GM12878 (cell line): ENCODE results near the gene MCRIP2. TPM values are rescaled to one million over a fixed set of nuclear protein-coding genes. Genes with fewer than 3 reads are reported as not detected.

ENCODE experiments used
- ATAC-seq: fragments of 200-7000 bp; cut with Tn5 transposase; 3 replicates; pipeline ENCODE4 v1.9.1; 2020; ENCODE audit warnings: mild to moderate bottlenecking, moderate library complexity
- BruUV-seq: library from RNA; stranded (reverse); fragments of 400-500 nt; replicated peaks from 2 replicates; lab custom pipeline; 2021; lab: Mats Ljungman, UMichigan
- CTCF ChIA-PET: fragments of 300-600 bp; sonication (Branson Sonifier 250); formaldehyde crosslinking; extraction: SDS; loops from one replicate; lab custom pipeline; 2021; ENCODE audit warnings: inconsistent platforms; lab: Yijun Ruan, JAX
- POLR2A ChIA-PET: fragments of 350-600 bp; formaldehyde crosslinking; extraction: SDS; loops from one replicate; lab custom pipeline; 2021; ENCODE audit warnings: inconsistent platforms; lab: Charles Lee
- RAD21 ChIA-PET: fragments of 300-600 bp; sonication (Branson Sonifier 250); formaldehyde crosslinking; loops from one replicate; lab custom pipeline; 2023; ENCODE audit warnings: antibody characterized with exemption; ENCODE audit not compliant: unreplicated experiment; lab: Charles Lee
- SMC1A ChIA-PET: fragments of 300-600 bp; sonication (Branson Sonifier 250); formaldehyde crosslinking; loops from one replicate; lab custom pipeline; 2023; ENCODE audit not compliant: unreplicated experiment, uncharacterized antibody; lab: Charles Lee
- DNase-seq: peaks from one replicate; pipeline ENCODE4 v3.0.0-alpha.2; 2011; ENCODE audit warnings: low read depth, low spot score
- FAIRE-seq: peaks from 3 replicates; lab custom pipeline; 2011; peaks lifted over from hg19 to GRCh38; lab: Jason Lieb, UNC
- H2AFZ ChIP-seq: 2 replicates; pipeline ENCODE4 v1.6.0; 2011; ENCODE audit warnings: low read depth, low read length, control low read depth; ENCODE audit not compliant: control insufficient read depth
- H3K27ac ChIP-seq: 2 replicates; pipeline ENCODE4 v1.5.1; 2011; ENCODE audit warnings: control low read depth; ENCODE audit not compliant: control insufficient read depth, insufficient read depth
- H3K27me3 ChIP-seq, 2 experiments: replicated peaks in 1 of 2; 2 replicates each; pipeline versions ENCODE4 v1.6.0 to v1.6.1; 2011; ENCODE audit warnings: low read length in 1 of 2; ENCODE audit not compliant: control insufficient read depth in 2 of 2, insufficient read depth in 2 of 2
- H3K36me3 ChIP-seq, 2 experiments: 2 replicates each; pipeline ENCODE4 v1.5.1; 2011; ENCODE audit warnings: low read length in 1 of 2; ENCODE audit not compliant: control insufficient read depth in 2 of 2, insufficient read depth in 2 of 2
- H3K4me1 ChIP-seq: 2 replicates; pipeline ENCODE4 v1.6.1; 2011; ENCODE audit warnings: mild to moderate bottlenecking, low read length, moderate library complexity, mixed read lengths; ENCODE audit not compliant: control insufficient read depth, insufficient read depth
- H3K4me2 ChIP-seq: 2 replicates; pipeline ENCODE4 v1.6.0; 2011; ENCODE audit warnings: control low read depth; ENCODE audit not compliant: control insufficient read depth, insufficient read depth
- H3K4me3 ChIP-seq: fragments of 200-600 bp; sonication (generic); 2 replicates; pipeline ENCODE4 v1.5.1; 2016
- H3K79me2 ChIP-seq: 2 replicates; pipeline ENCODE4 v1.6.0; 2011; ENCODE audit warnings: low read length; ENCODE audit not compliant: control insufficient read depth, insufficient read depth
- H3K9ac ChIP-seq: 2 replicates; pipeline ENCODE4 v1.8.0; 2011; ENCODE audit warnings: low read length, control low read depth, mixed read lengths; ENCODE audit not compliant: control insufficient read depth, insufficient read depth
- H3K9me3 ChIP-seq: replicated peaks from 3 replicates; pipeline ENCODE4 v1.5.1; 2011; ENCODE audit warnings: mild to moderate bottlenecking, low read length; ENCODE audit not compliant: control insufficient read depth, insufficient read depth
- H4K20me1 ChIP-seq: 2 replicates; pipeline ENCODE4 v1.6.0; 2011; ENCODE audit not compliant: control insufficient read depth, insufficient read depth
- CEBPZ ChIP-seq: fragments of 150-350 bp; IDR thresholded peaks from 2 replicates; pipeline ENCODE4 v1.6.1; 2016; ENCODE audit warnings: low read depth, low read length
- CTCF ChIP-seq, 3 experiments: IDR thresholded peaks in 2 of 3; conservative IDR thresholded peaks in 1 of 3; 2 replicates each; pipeline ENCODE4 v1.5.1; 2011; ENCODE audit warnings: low read depth in 3 of 3, low read length in 3 of 3, mild to moderate bottlenecking in 3 of 3, control low read depth in 2 of 3, moderate library complexity in 2 of 3, inconsistent platforms in 1 of 3, mixed read lengths in 1 of 3; ENCODE audit not compliant: control insufficient read depth in 2 of 3, insufficient read depth in 1 of 3; ENCODE audit errors: extremely low read depth in 1 of 3
- KAT2A ChIP-seq: conservative IDR thresholded peaks from 2 replicates; pipeline ENCODE4 v1.6.1; 2011; ENCODE audit warnings: low read depth, low read length; ENCODE audit not compliant: control insufficient read depth
- KLF5 ChIP-seq: fragments of 450-650 bp; IDR thresholded peaks from 2 replicates; pipeline ENCODE4 v1.6.1; 2014; ENCODE audit warnings: mild to moderate bottlenecking; ENCODE audit not compliant: partially characterized antibody
- NR2C2 ChIP-seq: IDR thresholded peaks from 2 replicates; pipeline ENCODE4 v1.6.1; 2011; ENCODE audit warnings: borderline replicate concordance, low read depth; ENCODE audit not compliant: control insufficient read depth, insufficient read length
- RFX5 ChIP-seq: IDR thresholded peaks from 2 replicates; pipeline ENCODE4 v1.6.1; 2011; ENCODE audit warnings: low read depth, low read length, improper control_type of control experiment
- SMARCA5 ChIP-seq: fragments of 450-650 bp; IDR thresholded peaks from 2 replicates; pipeline ENCODE4 v1.6.1; 2017; ENCODE audit warnings: mild to moderate bottlenecking
- TCF3 ChIP-seq: IDR thresholded peaks from 2 replicates; pipeline ENCODE4 v1.6.1; 2012; ENCODE audit warnings: low read depth, mild to moderate bottlenecking, low read length, borderline replicate concordance; ENCODE audit not compliant: insufficient read depth
- USF2 ChIP-seq: IDR thresholded peaks from 2 replicates; pipeline ENCODE4 v1.6.1; 2011; ENCODE audit warnings: low read depth, low read length, improper control_type of control experiment, borderline replicate concordance
- ZZZ3 ChIP-seq: IDR thresholded peaks from 2 replicates; pipeline ENCODE4 v1.6.1; 2011; ENCODE audit warnings: low read depth; ENCODE audit not compliant: control insufficient read depth, insufficient read length
- WGBS: methylation state at CpG from one replicate; pipeline ENCODE4 v1.1.6; 2016; ENCODE audit warnings: low lambda C conversion rate; ENCODE audit not compliant: insufficient replicate concordance, insufficient coverage; ENCODE audit errors: missing lambda C conversion rate; 5-methylcytosine and 5-hydroxymethylcytosine counted together
- in situ Hi-C: fragments of 300-500 bp; cut with MboI; formaldehyde crosslinking; loops from 9 replicates; pipeline ENCODE4 v1.14.3; 2018; ENCODE audit warnings: mixed read lengths
- intact Hi-C: fragments of 100-400 bp; cut with micrococcal nuclease; formaldehyde crosslinking; loops from one replicate; pipeline ENCODE4 v1.14.2; 2022; ENCODE audit not compliant: unreplicated experiment
- polyA plus RNA-seq, 11 experiments: library from polyadenylated mRNA; depleted of rRNA in 4 of 11; unstranded in 6 of 11; stranded (reverse) in 5 of 11; fragments of >200 nt; fragmentation: Nextera tagmentation in 4 of 11; fragmentation: Illumina TruSeq in 1 of 11; extraction: Ambion mirVana in 4 of 11; extraction: Trizol in 1 of 11; gene quantifications; 1 replicate in 1 of 11; 2 replicates in 10 of 11; pipeline versions ENCODE4 v1.2.1 to v1.2.3, GENCODE V29; 2011 to 2016; ENCODE audit warnings: inconsistent platforms in 2 of 11, missing spikeins in 2 of 11, low read depth in 1 of 11
- total RNA-seq, 4 experiments: library from RNA; depleted of rRNA in 3 of 4; stranded (reverse); fragments of >200 nt in 3 of 4; fragmentation: Illumina TruSeq in 1 of 4; extraction: Trizol in 1 of 4; gene quantifications; 2 replicates each; pipeline versions ENCODE4 v1.2.1 to v1.2.3, GENCODE V29; 2013 to 2021
- TF ChIP-seq, protein P1 (sequence below): fragments of 150-350 bp; IDR thresholded peaks from 2 replicates; pipeline ENCODE4 v1.6.1; 2014; ENCODE audit warnings: mild to moderate bottlenecking, low read depth, low read length
- TF ChIP-seq, protein P2 (sequence below): IDR thresholded peaks from 2 replicates; pipeline ENCODE4 v1.6.1; 2011; ENCODE audit warnings: borderline replicate concordance, low read depth, mild to moderate bottlenecking, moderate library complexity, low read length; ENCODE audit not compliant: insufficient read depth, poor library complexity, severe bottlenecking

The MCRIP2 gene
- total and polyA plus RNA-seq, 10 of the 15 experiments (the other 5 are each of a cell fraction or from before 2014, with no cell fraction given), result 0.19 to 93.1 (median 57.9) TPM

DNA sequence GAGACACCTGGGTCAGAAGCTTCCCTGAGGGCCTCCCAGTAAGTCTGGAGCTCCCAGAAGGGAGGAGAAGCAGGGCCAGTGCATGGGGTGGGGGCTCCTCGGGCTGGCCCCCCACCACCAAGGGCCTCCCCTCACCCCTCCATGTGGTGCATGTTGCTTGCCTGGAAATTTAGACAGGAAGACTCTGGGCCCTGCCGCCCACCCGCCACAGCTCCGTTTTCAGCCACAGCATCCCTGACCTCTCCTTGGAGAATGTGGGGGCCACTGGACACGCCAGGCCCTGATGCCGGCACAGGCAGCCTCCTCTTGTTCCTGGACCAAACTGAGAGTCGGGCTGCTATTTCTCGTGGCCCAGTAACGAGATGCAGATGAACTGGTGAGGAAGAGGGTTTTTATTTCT is 2.8 kb upstream of the MCRIP2 start:
- no TSS peak for BruUV-seq
- Histone ChIP-seq H4K20me1 (no peaks in the 10 kb centered on the region), H3K79me2 (peaks cover 42% of the 10 kb centered on the region), H3K4me2 (no peak overlapping the region), H3K9ac (no peak overlapping the region), H2AFZ (no peak overlapping the region), H3K4me3 (no peak overlapping the region), H3K27ac (no peak overlapping the region), H3K9me3 (no peaks in the 10 kb centered on the region), H3K4me1 (peaks cover 13% of the 10 kb centered on the region), H3K36me3 (peaks cover 0 to 2% of the 10 kb centered on the region in 2 experiments; a peak in 3 of 4 replicates), H3K27me3 (no peaks in the 10 kb centered on the region)
- ChIA-PET RAD21 (no interaction called here), CTCF (interaction anchor here (1.4 kb wide), 1 partner anchor 9 kb away, joined by 4 read pairs; no protein-coding TSS in a partner anchor), POLR2A (no interaction called here), SMC1A (no interaction called here)
- ATAC-seq (no peak), FAIRE-seq (no peak), DNase-seq (no peak)
- in situ Hi-C loops, result no loop called here
- intact Hi-C loops, result loop anchor here (5.0 kb wide), 2 partner anchors 43 to 112 kb away; partner anchors contain the start of genes CAPN15, JMJD8 and STUB1
- 43% methylated on average over 9 of the region's 9 CpGs for WGBS
- TF ChIP-seq KLF5 (no peak), CEBPZ (no peak), CTCF (IDR thresholded peaks at IDR 0.05 in 2 of 3, conservative IDR thresholded peaks at IDR 0.05 in 1 of 3; ENCODE audit: control insufficient read depth in 2 of 3, extremely low read depth in 1 of 3, insufficient read depth in 1 of 3, low read depth in 3 of 3, low read length in 3 of 3) (no peak), RFX5 (no peak), KAT2A (no peak), ZZZ3 (no peak), TCF3 (no peak), NR2C2 (no peak), SMARCA5 (no peak), USF2 (no peak)
- TF ChIP-seq, protein P1, sequence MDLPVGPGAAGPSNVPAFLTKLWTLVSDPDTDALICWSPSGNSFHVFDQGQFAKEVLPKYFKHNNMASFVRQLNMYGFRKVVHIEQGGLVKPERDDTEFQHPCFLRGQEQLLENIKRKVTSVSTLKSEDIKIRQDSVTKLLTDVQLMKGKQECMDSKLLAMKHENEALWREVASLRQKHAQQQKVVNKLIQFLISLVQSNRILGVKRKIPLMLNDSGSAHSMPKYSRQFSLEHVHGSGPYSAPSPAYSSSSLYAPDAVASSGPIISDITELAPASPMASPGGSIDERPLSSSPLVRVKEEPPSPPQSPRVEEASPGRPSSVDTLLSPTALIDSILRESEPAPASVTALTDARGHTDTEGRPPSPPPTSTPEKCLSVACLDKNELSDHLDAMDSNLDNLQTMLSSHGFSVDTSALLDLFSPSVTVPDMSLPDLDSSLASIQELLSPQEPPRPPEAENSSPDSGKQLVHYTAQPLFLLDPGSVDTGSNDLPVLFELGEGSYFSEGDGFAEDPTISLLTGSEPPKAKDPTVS, result no peak
- TF ChIP-seq, protein P2, sequence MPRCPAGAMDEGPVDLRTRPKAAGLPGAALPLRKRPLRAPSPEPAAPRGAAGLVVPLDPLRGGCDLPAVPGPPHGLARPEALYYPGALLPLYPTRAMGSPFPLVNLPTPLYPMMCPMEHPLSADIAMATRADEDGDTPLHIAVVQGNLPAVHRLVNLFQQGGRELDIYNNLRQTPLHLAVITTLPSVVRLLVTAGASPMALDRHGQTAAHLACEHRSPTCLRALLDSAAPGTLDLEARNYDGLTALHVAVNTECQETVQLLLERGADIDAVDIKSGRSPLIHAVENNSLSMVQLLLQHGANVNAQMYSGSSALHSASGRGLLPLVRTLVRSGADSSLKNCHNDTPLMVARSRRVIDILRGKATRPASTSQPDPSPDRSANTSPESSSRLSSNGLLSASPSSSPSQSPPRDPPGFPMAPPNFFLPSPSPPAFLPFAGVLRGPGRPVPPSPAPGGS, result no peak
